C1 segment of cervical spinal cord (tissue), 14 donors: ENCODE measurements around the gene MAP7D2.

Experiments used
- DNase-seq, 14 donors: peaks; one replicate each; lab custom pipeline; 2025; lab: John Stamatoyannopoulos, UW

Gene MAP7D2

GRCh38 chrX:20116087-20116576 lies 575 bp downstream of the MAP7D2 start:
- no peak for DNase-seq

- DNase-seq: no peak
These were observed 4.5 kb downstream of the MAP7D2 start for GRCh38 chrX:20112022-20112774.

DNA sequence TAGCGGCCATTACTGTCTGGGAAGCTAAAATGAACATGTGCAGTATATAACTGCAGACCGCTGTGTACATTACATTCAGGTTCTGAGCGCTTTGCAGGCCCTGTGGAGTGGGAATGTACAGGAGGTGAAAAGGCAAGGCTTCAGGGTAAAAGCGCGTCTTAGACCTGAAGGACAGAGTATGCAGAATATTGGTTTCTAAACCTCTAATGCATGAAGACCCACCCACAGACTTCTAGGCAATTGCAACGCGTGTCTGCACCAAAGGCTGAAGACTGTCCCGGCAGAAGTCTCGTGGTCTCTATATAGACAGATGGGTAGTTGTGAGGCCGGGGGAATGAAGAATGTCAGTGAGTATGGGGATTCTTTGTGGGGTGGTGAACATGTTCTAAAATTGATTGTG lies 5.4 kb downstream of the MAP7D2 start:
- DNase-seq: no peak

DNA sequence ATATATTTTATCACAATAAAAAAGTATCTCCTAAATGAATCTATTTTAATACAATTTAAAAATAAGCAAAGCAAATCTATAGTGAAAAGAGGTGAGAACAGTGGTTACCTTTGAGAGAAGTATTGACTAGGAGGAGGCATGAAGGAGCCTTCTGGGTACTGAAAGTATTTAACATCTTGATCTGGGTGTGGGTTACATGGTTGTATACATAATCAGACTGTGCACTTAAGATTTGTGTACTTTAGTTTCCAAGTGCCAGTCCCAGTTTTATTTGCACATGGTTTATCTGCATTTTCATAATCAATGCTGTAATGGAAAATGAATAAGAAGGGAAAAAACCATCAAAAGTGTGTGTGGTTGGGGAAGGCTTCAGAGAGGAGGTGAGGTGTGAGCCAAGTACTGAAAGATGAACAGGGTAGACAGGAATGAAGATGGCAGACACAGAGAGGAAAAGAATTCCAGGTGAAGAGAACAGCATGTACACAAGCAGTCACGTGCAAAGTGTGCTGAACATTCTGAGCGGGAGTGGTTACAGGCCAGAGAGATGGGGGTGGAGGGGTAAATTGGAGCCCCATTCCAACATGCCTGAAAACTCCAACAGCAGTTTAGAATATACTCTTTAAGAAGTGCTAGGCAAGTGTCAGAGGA lies 14.6 kb downstream of the MAP7D2 start:
- no peak for DNase-seq

- DNase-seq: no peak
These were observed 25.2 kb downstream of the MAP7D2 start for GRCh38 chrX:20091499-20091898.

- no peak for DNase-seq
These were observed 26.9 kb downstream of the MAP7D2 start for GRCh38 chrX:20089845-20090244.

DNA sequence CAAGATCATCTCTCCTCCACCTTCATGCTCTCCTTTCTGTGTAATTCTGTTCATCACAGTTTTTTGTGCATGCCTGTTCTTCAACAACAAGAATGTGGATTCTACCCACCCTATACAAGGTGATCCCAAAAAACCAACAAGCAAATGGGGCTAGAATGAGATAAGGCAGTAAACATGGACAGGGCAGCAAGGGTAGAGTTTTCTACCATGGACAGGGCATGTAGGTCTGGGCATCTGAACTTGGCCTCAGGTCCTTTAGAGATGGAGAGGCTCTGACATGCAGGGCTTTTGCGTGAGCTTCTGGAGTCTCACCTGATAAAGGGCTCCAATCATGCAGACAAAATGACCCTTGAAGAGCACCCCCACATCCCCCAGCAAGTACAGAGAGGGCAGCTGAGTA lies 36.4 kb downstream of the MAP7D2 start:
- no peak for DNase-seq

GRCh38 chrX:20071511-20072079 lies 45.1 kb downstream of the MAP7D2 start:
- no peak for DNase-seq

DNA sequence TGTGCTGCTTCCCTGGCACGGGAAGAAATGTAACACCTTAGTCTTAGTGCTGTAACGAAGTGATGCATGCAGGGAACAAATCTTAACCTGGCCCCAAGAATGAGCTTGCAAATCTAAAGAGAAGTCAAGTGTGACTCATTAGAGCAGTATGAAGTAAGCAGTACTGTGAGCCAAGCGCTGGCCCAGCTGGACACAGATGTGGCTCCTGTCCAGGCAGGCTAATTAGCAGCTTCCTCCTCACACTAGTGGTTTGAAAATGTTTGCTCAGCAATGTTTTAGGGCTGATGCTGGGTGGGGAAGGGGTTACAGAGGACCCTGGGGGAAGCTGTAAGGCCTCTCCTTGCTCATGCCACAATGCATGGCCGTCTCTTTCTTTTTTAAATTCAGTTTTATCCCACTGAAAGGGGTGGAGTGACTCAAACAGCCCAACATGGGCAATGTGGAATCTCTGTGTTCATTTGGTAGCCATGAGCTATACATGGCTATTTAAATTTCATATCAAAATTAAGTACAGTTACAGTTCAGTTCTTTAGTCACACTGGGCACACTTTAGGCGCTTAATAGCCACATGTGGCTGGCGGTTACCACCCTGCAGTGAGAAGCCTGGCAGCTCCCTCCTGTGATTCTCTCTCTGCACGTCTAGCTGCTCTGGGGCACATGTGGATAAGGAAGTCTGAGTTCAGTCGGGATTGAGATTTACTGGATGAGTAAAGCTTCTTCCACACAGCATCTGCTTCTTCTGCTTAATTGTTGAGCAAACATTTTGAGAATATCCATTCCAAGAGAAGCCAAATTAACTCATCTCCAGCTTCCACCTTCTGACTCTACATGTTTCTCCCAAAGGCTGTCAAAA lies 48.8 kb downstream of the MAP7D2 start:
- peak in 5 of 14 donors; percentile 1 to 32 (median 7) for DNase-seq

DNA sequence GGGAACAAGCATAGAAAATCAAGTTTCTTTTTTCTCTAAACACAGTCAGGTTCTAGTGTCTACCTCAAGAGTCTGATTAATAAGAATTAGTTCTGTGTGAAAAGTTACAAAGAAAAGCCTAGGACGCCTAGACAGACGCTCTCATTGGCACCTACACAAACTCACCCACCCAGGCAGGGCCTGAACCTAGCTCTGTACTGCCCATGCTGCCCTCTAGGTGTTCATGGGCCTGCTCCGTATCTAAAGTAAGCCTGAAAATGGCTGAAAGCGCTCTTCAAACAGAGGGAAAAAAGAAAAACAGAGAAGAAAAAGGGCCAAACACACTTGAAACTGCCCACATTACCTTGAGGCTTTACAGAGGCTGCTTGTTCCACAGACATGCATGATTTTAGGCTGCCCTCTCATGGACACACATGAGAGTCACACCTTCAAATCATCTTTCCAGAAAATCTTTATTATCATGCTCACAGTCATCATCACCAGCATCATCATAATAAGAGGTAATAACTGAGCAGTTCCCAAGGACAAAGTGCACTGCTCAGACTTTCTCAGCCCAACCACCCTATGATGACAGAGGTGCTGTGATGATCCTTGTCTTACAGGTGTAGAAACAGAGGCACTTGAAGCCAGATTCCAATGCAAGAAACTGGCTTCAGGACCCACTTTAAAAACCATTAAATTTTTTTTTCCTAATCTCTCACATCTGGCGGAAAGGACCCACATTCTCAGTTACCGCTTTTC lies 49.6 kb downstream of the MAP7D2 start:
- peak in 1 of 14 donors; percentile 10 for DNase-seq

- no peak for DNase-seq
These were observed 52.9 kb downstream of the MAP7D2 start for GRCh38 chrX:20063716-20064351.

DNA sequence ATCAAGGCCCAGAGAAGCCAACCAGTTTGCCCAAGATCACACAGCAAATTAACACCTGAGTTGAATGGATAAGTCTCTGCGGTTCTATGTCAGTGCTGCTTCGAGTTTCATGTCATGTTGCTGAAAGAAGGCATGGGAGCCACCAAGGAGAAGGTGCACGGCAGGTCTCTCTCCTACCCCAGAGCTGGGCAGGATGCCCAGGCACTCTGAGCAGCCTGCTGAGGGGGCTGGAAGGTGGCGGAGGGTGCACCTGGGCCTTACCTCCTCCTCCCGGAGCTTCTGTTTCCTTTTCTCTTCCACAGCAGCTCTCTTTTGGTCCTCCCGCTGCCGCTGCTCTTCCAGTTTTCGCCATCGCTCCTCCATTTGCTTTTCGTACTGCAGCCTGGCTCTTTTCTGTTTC lies 53.6 kb downstream of the MAP7D2 start:
- DNase-seq: no peak

DNA sequence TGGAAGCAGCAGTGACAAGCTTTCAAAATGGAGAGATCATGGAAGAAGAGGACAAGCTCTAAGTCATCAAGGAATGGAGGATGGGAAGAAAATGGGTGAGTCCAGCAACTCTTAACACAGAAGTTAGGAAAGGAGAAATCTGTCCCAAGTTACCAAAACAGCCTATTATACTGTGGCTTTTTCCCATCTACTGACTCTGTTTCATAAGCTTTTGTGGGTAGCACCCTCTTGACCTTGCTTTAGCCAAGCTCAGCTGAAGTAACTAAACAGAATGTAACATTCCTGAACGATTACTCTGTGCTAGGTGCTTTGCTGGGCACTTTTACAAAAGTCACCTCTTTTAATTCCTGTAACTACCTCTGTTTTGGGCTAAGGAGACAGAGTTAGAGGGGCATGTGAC lies 54.9 kb downstream of the MAP7D2 start:
- DNase-seq: no peak

- DNase-seq: no peak
These were observed 55.6 kb downstream of the MAP7D2 start for GRCh38 chrX:20060961-20061748.

- DNase-seq: no peak
These were observed 57.1 kb downstream of the MAP7D2 start for GRCh38 chrX:20059467-20060128.

DNA sequence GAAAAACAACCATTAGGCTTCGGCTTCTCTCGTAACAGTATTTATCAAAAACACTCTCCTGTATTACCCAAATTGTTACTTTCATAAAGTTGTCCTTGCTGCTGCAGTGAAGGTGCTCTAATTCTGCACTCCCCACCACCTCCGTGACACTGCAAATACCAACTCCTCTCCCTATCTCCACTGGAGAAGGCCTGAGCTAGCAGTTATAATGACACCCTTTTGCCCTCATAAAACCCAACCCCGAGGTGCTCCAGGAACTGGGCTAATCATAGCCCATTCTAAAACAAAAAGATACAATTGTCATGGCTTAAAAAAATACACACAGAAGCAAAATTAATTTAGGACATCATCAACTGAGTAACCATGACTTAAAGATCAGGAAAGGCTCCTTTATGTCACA lies 59.2 kb downstream of the MAP7D2 start:
- DNase-seq: no peak

GRCh38 chrX:20056704-20057103 lies 60.0 kb downstream of the MAP7D2 start:
- DNase-seq: peak in 1 of 14 donors; percentile 48

DNA sequence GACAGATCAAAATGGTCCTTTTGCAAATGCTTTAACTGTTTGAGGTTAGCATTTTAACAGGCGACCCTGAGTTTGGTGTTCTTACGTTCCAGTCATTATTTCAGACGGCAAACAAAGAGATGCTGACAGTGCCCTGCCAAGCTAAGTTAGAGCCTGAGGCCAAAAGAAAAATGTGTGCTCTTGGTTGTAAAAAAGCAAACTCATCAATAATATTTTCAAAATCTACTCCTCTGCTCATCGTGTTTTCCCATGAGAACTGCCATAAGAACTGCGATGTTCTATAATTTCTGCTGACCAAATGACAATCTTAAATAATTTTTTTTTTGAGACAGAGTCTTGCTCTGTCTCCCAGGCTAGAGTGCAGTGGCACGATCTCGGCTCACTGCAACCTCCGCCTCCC lies 63.2 kb downstream of the MAP7D2 start:
- no peak for DNase-seq

DNA sequence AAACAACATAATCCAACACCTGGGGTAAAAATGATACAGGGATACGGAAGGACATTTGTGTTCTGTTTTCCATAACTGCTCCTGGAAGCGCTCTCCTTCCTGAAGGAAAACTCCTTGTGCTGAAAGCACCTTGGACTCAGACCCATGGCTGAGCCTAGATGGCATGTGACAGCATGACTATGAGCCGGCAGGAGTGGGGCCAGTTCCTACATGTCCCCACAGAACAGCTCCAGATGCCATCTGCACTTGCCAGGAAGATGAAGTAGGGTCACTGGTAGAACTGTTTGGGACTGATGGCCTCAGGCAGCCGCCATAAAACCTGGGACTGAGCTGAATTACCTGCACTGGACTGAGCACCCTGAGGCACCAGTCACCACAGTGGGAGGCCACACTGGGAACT lies 69.8 kb downstream of the MAP7D2 start:
- DNase-seq: no peak
